ENCODE results near the gene BTBD9. TPM values are rescaled to one million over a fixed set of nuclear protein-coding genes. Genes with fewer than 3 reads are reported as not detected.

The BTBD9 gene
- total RNA-seq, 1 experiment from 2014 or later = 12.5 TPM

DNA sequence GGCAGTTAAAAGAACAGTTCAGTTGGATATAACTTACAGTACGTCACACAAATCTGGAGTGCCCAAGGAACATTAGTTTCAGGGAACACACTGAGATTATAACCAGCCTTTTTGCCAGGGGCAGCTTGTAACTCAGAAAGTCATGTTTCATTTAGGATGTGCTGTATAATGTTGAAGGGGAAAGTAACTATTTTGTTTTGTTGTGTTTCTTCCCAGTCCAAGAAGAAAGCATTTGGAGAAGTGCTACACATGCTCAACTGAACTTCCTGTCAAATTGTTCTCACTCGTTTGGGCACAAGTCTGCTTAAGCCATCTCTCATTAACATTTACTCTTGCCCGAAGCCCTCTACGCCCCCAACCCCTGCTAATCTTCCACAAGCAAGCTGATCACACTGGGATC lies 157.9 kb downstream of the BTBD9 start:
- DNase-seq (ENCODE audit: unreplicated experiment) = no peak
- TF ChIP-seq, protein P1, sequence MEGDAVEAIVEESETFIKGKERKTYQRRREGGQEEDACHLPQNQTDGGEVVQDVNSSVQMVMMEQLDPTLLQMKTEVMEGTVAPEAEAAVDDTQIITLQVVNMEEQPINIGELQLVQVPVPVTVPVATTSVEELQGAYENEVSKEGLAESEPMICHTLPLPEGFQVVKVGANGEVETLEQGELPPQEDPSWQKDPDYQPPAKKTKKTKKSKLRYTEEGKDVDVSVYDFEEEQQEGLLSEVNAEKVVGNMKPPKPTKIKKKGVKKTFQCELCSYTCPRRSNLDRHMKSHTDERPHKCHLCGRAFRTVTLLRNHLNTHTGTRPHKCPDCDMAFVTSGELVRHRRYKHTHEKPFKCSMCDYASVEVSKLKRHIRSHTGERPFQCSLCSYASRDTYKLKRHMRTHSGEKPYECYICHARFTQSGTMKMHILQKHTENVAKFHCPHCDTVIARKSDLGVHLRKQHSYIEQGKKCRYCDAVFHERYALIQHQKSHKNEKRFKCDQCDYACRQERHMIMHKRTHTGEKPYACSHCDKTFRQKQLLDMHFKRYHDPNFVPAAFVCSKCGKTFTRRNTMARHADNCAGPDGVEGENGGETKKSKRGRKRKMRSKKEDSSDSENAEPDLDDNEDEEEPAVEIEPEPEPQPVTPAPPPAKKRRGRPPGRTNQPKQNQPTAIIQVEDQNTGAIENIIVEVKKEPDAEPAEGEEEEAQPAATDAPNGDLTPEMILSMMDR (IDR thresholded peaks at IDR 0.05; ENCODE audit: unreplicated experiment) = no peak
- no peaks in the 10 kb centered on the region for H3K4me1 Mint-ChIP-seq (ENCODE audit: insufficient read depth, unreplicated experiment)
- no peaks in the 10 kb centered on the region for H3K27me3 Mint-ChIP-seq (ENCODE audit: insufficient read depth, unreplicated experiment)
- intact Hi-C loops (cut with micrococcal nuclease) = no loop called here
- no peaks in the 10 kb centered on the region for H3K36me3 Mint-ChIP-seq (ENCODE audit: insufficient read depth, unreplicated experiment)
- POLR2A ChIA-PET = interaction anchor here (1.5 kb wide), 1 partner anchor 29 kb away, joined by 3 read pairs; no protein-coding TSS in a partner anchor
- CTCF ChIA-PET = interaction anchor here (1.3 to 1.6 kb wide), 4 partner anchors 9 to 89 kb away, joined by 3 to 8 read pairs (median 5); no protein-coding TSS in a partner anchor
- H3K9me3 Mint-ChIP-seq (ENCODE audit: unreplicated experiment) = no peaks in the 10 kb centered on the region
- no peak overlapping the region for H3K4me3 Mint-ChIP-seq (ENCODE audit: unreplicated experiment)
- H3K27ac Mint-ChIP-seq (ENCODE audit: low read depth, unreplicated experiment) = no peak overlapping the region
- BruUV-seq (replicated peaks) = no TSS peak

DNA sequence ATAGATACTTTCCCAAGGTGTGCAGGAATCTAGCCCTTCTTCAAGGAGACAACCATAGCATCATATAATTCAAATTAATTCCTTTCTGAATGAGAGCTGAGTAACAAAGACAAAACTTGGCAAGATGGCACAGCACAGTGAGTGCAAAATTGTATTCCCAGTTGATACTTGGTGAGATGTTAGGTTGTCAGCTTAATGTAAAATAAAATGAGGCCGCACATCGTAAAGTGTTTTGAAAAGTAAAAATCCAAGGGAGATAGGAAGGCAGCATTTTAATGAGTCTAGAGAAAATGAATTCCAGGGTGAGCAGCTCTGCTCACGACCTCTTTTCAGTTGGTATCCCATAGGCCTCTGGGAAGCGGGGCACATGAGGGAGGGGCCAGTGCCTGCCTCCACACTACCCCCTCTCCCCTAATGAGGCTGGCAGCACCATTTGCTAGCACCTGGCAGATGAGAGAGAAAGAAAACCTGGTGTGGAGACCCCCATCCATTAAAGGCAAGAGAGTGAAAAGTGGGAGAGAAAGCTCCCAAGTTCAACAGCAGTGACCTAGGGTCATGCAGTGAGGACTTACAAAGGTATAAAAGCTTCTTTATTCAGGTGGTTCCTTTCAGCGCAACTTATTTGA lies 158.4 kb downstream of the BTBD9 start:
- CTCF ChIA-PET = interaction anchor here (0.7 to 1.6 kb wide), 4 partner anchors 8 to 1108 kb away, joined by 3 to 8 read pairs (median 6); no protein-coding TSS in a partner anchor
- H3K36me3 Mint-ChIP-seq (ENCODE audit: insufficient read depth, unreplicated experiment) = no peaks in the 10 kb centered on the region
- H3K4me3 Mint-ChIP-seq (ENCODE audit: unreplicated experiment) = no peak overlapping the region
- no peaks in the 10 kb centered on the region for H3K9me3 Mint-ChIP-seq (ENCODE audit: unreplicated experiment)
- intact Hi-C loops (cut with micrococcal nuclease) = no loop called here
- no peaks in the 10 kb centered on the region for H3K4me1 Mint-ChIP-seq (ENCODE audit: insufficient read depth, unreplicated experiment)
- H3K27ac Mint-ChIP-seq (ENCODE audit: low read depth, unreplicated experiment) = no peak overlapping the region
- no peak for DNase-seq (ENCODE audit: unreplicated experiment)
- TF ChIP-seq, protein P1 (IDR thresholded peaks at IDR 0.05; ENCODE audit: unreplicated experiment) = no peak
- POLR2A ChIA-PET = interaction anchor here (0.6 to 1.5 kb wide), 3 partner anchors 10 to 1259 kb away, joined by 3 to 4 read pairs (median 3); no protein-coding TSS in a partner anchor
- H3K27me3 Mint-ChIP-seq (ENCODE audit: insufficient read depth, unreplicated experiment) = no peaks in the 10 kb centered on the region
- BruUV-seq (replicated peaks) = no TSS peak

DNA sequence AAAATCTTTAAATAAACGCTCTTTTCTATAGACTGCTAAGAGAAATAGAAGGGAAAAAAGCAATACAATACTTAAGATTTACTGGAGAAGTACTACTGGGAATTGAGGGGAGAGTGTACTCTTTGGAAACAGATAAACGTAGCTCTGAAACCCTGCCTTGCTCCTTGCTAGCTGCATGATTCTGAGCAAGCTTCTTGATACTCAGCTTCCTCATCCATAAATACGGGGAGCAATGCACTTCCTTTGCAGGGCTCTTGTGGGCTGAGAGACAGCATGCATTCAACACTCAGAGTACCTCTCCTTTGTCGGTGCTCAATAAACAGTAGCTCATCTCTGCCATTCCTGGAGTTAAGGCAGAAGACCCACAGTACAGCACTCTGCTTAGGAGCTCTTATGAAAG lies 159.7 kb downstream of the BTBD9 start:
- Mint-ChIP-seq H3K4me3 (ENCODE audit: unreplicated experiment) (no peak overlapping the region), H3K4me1 (ENCODE audit: insufficient read depth, unreplicated experiment) (no peaks in the 10 kb centered on the region), H3K9me3 (ENCODE audit: unreplicated experiment) (no peaks in the 10 kb centered on the region), H3K27ac (ENCODE audit: low read depth, unreplicated experiment) (no peak overlapping the region), H3K27me3 (ENCODE audit: insufficient read depth, unreplicated experiment) (no peaks in the 10 kb centered on the region), H3K36me3 (ENCODE audit: insufficient read depth, unreplicated experiment) (no peaks in the 10 kb centered on the region)
- no TSS peak for BruUV-seq (replicated peaks)
- CTCF ChIA-PET = interaction anchor here (0.5 to 0.6 kb wide), 2 partner anchors 27 to 687 kb away, joined by 3 read pairs; no protein-coding TSS in a partner anchor
- no peak for DNase-seq (ENCODE audit: unreplicated experiment)
- TF ChIP-seq, protein P1 (IDR thresholded peaks at IDR 0.05; ENCODE audit: unreplicated experiment) = no peak
- POLR2A ChIA-PET = interaction anchor here (0.5 kb wide), 1 partner anchor 24 kb away, joined by 3 read pairs; no protein-coding TSS in a partner anchor
- intact Hi-C loops (cut with micrococcal nuclease) = no loop called here

DNA sequence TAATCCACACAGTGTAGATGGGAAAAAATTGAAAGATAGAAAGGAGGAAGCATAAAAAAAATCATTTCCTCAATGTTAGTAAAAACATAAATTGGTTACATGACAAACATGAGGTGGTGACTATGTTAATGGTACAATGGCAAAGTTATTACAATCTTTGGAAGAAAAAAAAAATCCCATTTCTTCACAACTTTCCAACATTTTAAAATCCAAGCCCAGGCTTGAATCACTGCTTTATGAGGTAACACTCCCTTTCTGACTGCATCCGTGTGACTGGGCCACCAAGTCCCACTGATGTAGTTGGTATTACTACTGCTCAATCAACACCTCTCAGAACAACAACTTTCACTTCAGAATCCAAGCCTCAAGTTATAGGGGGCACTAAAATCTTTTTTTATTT lies 160.4 kb downstream of the BTBD9 start:
- intact Hi-C loops (cut with micrococcal nuclease) = no loop called here
- no TSS peak for BruUV-seq (replicated peaks)
- CTCF ChIA-PET = interaction anchor here (1.2 kb wide), 1 partner anchor 14 kb away, joined by 3 read pairs; no protein-coding TSS in a partner anchor
- Mint-ChIP-seq H3K4me3 (ENCODE audit: unreplicated experiment) (no peak overlapping the region), H3K4me1 (ENCODE audit: insufficient read depth, unreplicated experiment) (peaks cover under 1% of the 10 kb centered on the region), H3K9me3 (ENCODE audit: unreplicated experiment) (no peaks in the 10 kb centered on the region), H3K36me3 (ENCODE audit: insufficient read depth, unreplicated experiment) (no peaks in the 10 kb centered on the region), H3K27me3 (ENCODE audit: insufficient read depth, unreplicated experiment) (no peaks in the 10 kb centered on the region), H3K27ac (ENCODE audit: low read depth, unreplicated experiment) (no peak overlapping the region)
- POLR2A ChIA-PET = no interaction called here
- no peak for DNase-seq (ENCODE audit: unreplicated experiment)
- TF ChIP-seq, protein P1 (IDR thresholded peaks at IDR 0.05; ENCODE audit: unreplicated experiment) = no peak
